Keratinocyte (primary cell): ENCODE results near the gene NDUFS7. TPM values are rescaled to one million over a fixed set of nuclear protein-coding genes. Genes with fewer than 3 reads are reported as not detected.

Source experiments
- DNase-seq: peaks from one replicate; pipeline ENCODE4 v3.0.0-alpha.2; 2011; ENCODE audit warnings: low read depth, missing footprints, low spot score
- FAIRE-seq: peaks from 2 replicates; lab custom pipeline; 2011; peaks lifted over from hg19 to GRCh38; lab: Jason Lieb, UNC
- H2AFZ ChIP-seq: 2 replicates; pipeline ENCODE4 v1.6.0; 2012; ENCODE audit warnings: low read length, control low read depth, inconsistent platforms; ENCODE audit not compliant: control insufficient read depth
- H3K27ac ChIP-seq: 2 replicates; pipeline ENCODE4 v1.5.1; 2011; ENCODE audit warnings: low read length; ENCODE audit not compliant: control insufficient read depth, insufficient read depth
- H3K27me3 ChIP-seq: 3 replicates; pipeline ENCODE4 v1.6.0; 2011; ENCODE audit warnings: low read length; ENCODE audit not compliant: control insufficient read depth, insufficient read depth; ENCODE audit errors: extremely low read depth
- H3K36me3 ChIP-seq, 2 experiments: 2 replicates in 1 of 2; 3 replicates in 1 of 2; pipeline ENCODE4 v1.5.1; 2011; ENCODE audit warnings: low read length in 2 of 2, mild to moderate bottlenecking in 1 of 2; ENCODE audit not compliant: control insufficient read depth in 2 of 2, insufficient read depth in 2 of 2; ENCODE audit errors: extremely low read depth in 1 of 2
- H3K4me1 ChIP-seq: 3 replicates; pipeline ENCODE4 v1.5.1; 2011; ENCODE audit warnings: low read length; ENCODE audit not compliant: control insufficient read depth, insufficient read depth; ENCODE audit errors: extremely low read depth
- H3K4me2 ChIP-seq: 3 replicates; pipeline ENCODE4 v1.6.0; 2011; ENCODE audit warnings: low read depth, low read length; ENCODE audit not compliant: control insufficient read depth, insufficient read depth; ENCODE audit errors: extremely low read depth
- H3K4me3 ChIP-seq, 3 experiments: fragments of 200-600 bp in 1 of 3; sonication (generic) in 1 of 3; 2 replicates in 2 of 3; 3 replicates in 1 of 3; pipeline ENCODE4 v1.5.1; 2011 to 2016; ENCODE audit warnings: low read length in 3 of 3, mild to moderate bottlenecking in 3 of 3, control low read depth in 2 of 3, inconsistent platforms in 1 of 3, low read depth in 1 of 3, mixed read lengths in 1 of 3, mixed run types in 1 of 3, moderate library complexity in 1 of 3; ENCODE audit not compliant: control insufficient read depth in 2 of 3, insufficient read depth in 2 of 3; ENCODE audit errors: extremely low read depth in 1 of 3
- H3K79me2 ChIP-seq: 2 replicates; pipeline ENCODE4 v1.6.0; 2012; ENCODE audit warnings: low read length; ENCODE audit not compliant: control insufficient read depth, insufficient read depth
- H3K9ac ChIP-seq: 3 replicates; pipeline ENCODE4 v1.6.0; 2011; ENCODE audit warnings: low read length; ENCODE audit not compliant: control insufficient read depth, insufficient read depth; ENCODE audit errors: extremely low read depth
- H3K9me1 ChIP-seq: 3 replicates; pipeline ENCODE4 v1.6.0; 2011; ENCODE audit warnings: low read length; ENCODE audit not compliant: control insufficient read depth, insufficient read depth; ENCODE audit errors: extremely low read depth
- H3K9me3 ChIP-seq: 2 replicates; pipeline ENCODE4 v1.5.1; 2012; ENCODE audit warnings: low read depth, low read length; ENCODE audit not compliant: control insufficient read depth
- H4K20me1 ChIP-seq: 3 replicates; pipeline ENCODE4 v1.6.0; 2011; ENCODE audit warnings: low read length; ENCODE audit not compliant: control insufficient read depth, insufficient read depth; ENCODE audit errors: extremely low read depth
- EZH2 ChIP-seq: IDR thresholded peaks from one replicate; pipeline ENCODE4 v1.6.1; 2012; ENCODE audit warnings: inconsistent platforms, mild to moderate bottlenecking, low read length, moderate library complexity
- dilution Hi-C: fragments of 300-500 bp; cut with MboI; formaldehyde crosslinking; loops from one replicate; pipeline ENCODE4 v1.7.0; 2020; ENCODE audit warnings: low sequenced_read_pairs; ENCODE audit not compliant: extremely low pct_ligation_motif_present
- polyA plus RNA-seq, 5 experiments: library from polyadenylated mRNA; depleted of rRNA in 3 of 5; stranded (reverse) in 3 of 5; stranded (forward) in 1 of 5; unstranded in 1 of 5; fragments of >200 nt; gene quantifications; 1 replicate in 1 of 5; 2 replicates in 3 of 5; 3 replicates in 1 of 5; pipeline versions ENCODE4 v1.2.1 to v1.2.3, GENCODE V29; 2011 to 2012; ENCODE audit warnings: missing spikeins in 2 of 5, low read depth in 1 of 5, low replicate concordance in 1 of 5
- TF ChIP-seq, protein P1 (sequence below), 3 experiments: IDR thresholded peaks in 1 of 3; conservative IDR thresholded peaks in 1 of 3; optimal IDR thresholded peaks in 1 of 3; 2 replicates in 2 of 3; 3 replicates in 1 of 3; pipeline versions ENCODE3 to v1.5.1; 2011; ENCODE audit warnings: low read length in 3 of 3, mild to moderate bottlenecking in 3 of 3, moderate library complexity in 2 of 3, control low read depth in 1 of 3, inconsistent platforms in 1 of 3; ENCODE audit not compliant: insufficient read depth in 2 of 3; ENCODE audit errors: extremely low read depth in 1 of 3

The NDUFS7 gene
- polyA plus RNA-seq, 1 donor (not counting 4 experiments of a cell fraction or from before 2014, with no cell fraction given) = 23.2 TPM

DNA sequence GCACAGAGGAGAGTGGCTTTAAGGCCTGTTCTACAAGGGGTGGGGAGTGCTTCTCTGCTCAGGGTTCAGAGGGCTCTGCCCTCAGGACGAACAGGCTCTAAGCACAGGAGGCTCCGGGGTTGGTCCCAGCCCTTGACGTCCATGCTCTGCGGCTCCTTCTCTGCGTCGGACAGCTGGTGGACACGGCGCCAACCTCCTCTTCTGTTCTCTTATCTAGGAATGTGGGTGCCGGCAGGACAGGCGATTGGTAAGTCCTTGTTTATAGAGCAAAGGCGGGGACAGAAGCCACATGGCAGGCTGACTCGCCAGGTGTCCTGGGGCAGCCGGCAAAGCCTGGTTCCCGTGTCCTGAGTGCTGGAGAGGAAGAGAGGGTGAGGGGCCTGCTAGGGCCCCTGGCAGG lies 46.0 kb downstream of the NDUFS7 start:
- Histone ChIP-seq H3K4me3 (no peak overlapping the region), H3K4me1 (peaks cover 11% of the 10 kb centered on the region), H3K9me1 (peaks cover 3% of the 10 kb centered on the region), H2AFZ (no peak overlapping the region), H4K20me1 (peaks cover 6% of the 10 kb centered on the region), H3K9ac (no peak overlapping the region), H3K36me3 (peaks cover 37 to 63% of the 10 kb centered on the region in 2 experiments), H3K4me2 (no peak overlapping the region), H3K9me3 (no peaks in the 10 kb centered on the region), H3K27me3 (no peaks in the 10 kb centered on the region), H3K27ac (no peak overlapping the region), H3K79me2 (peaks cover 42% of the 10 kb centered on the region)
- no peak for DNase-seq
- no peak for FAIRE-seq
- TF ChIP-seq EZH2 = no peak
- TF ChIP-seq, protein P1, sequence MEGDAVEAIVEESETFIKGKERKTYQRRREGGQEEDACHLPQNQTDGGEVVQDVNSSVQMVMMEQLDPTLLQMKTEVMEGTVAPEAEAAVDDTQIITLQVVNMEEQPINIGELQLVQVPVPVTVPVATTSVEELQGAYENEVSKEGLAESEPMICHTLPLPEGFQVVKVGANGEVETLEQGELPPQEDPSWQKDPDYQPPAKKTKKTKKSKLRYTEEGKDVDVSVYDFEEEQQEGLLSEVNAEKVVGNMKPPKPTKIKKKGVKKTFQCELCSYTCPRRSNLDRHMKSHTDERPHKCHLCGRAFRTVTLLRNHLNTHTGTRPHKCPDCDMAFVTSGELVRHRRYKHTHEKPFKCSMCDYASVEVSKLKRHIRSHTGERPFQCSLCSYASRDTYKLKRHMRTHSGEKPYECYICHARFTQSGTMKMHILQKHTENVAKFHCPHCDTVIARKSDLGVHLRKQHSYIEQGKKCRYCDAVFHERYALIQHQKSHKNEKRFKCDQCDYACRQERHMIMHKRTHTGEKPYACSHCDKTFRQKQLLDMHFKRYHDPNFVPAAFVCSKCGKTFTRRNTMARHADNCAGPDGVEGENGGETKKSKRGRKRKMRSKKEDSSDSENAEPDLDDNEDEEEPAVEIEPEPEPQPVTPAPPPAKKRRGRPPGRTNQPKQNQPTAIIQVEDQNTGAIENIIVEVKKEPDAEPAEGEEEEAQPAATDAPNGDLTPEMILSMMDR (optimal IDR thresholded peaks at IDR 0.05 in 1 of 3, IDR thresholded peaks at IDR 0.05 in 1 of 3, conservative IDR thresholded peaks at IDR 0.05 in 1 of 3; ENCODE audit: extremely low read depth in 1 of 3, insufficient read depth in 2 of 3, low read length in 3 of 3) = no peak
- dilution Hi-C loops = no loop called here

DNA sequence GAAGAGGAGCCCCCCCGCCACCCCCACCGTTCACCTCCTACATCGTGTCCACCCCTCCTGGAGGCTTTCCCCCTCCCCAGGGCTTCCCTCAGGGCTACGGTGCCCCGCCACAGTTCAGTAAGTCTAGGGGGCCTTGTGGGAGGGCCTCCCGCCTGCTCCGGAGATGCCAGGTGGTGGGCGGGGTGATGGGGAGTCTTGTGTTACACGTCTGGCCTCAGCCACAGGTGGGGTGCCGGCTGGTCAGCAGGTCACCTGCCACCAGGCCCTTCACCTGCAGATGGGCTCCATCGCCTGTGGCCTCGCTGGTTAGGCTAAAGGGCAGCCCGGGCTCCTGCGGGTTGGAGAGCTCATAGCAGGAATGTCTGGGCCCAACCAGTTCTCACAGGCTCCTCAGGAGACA lies 46.5 kb downstream of the NDUFS7 start:
- peaks cover 2% of the 10 kb centered on the region for H3K9me1 ChIP-seq
- H3K27ac ChIP-seq = no peak overlapping the region
- no peak for FAIRE-seq
- dilution Hi-C loops = no loop called here
- no peaks in the 10 kb centered on the region for H3K9me3 ChIP-seq
- no peak overlapping the region for H2AFZ ChIP-seq
- peaks cover 6% of the 10 kb centered on the region for H4K20me1 ChIP-seq
- H3K36me3 ChIP-seq = peaks cover 38 to 62% of the 10 kb centered on the region in 2 experiments
- H3K9ac ChIP-seq = no peak overlapping the region
- no peak for DNase-seq
- peaks cover 41% of the 10 kb centered on the region for H3K79me2 ChIP-seq
- TF ChIP-seq, protein P1 (optimal IDR thresholded peaks at IDR 0.05 in 1 of 3, IDR thresholded peaks at IDR 0.05 in 1 of 3, conservative IDR thresholded peaks at IDR 0.05 in 1 of 3; ENCODE audit: extremely low read depth in 1 of 3, insufficient read depth in 2 of 3, low read length in 3 of 3) = no peak
- no peak for TF ChIP-seq EZH2
- peaks cover 6% of the 10 kb centered on the region for H3K4me1 ChIP-seq
- H3K4me3 ChIP-seq = no peak overlapping the region
- H3K4me2 ChIP-seq = no peak overlapping the region
- H3K27me3 ChIP-seq = no peaks in the 10 kb centered on the region
